Parathyroid adenoma (tissue), 2 donors: ENCODE measurements around the gene LHPP.

Experiments used
- H2AFZ ChIP-seq: fragments of 300-600 bp; sonication (generic); one replicate; pipeline ENCODE4 v1.7.0; 2017; ENCODE audit warnings: antibody characterized with exemption, mild to moderate bottlenecking
- H3K27ac ChIP-seq: fragments of 300-600 bp; sonication (generic); one replicate; pipeline ENCODE4 v1.7.0; 2017
- H3K27me3 ChIP-seq: fragments of 300-600 bp; sonication (generic); one replicate; pipeline ENCODE4 v1.7.0; 2017; ENCODE audit warnings: low read length; ENCODE audit not compliant: control insufficient read depth, insufficient read depth
- H3K36me3 ChIP-seq: fragments of 300-600 bp; sonication (generic); one replicate; pipeline ENCODE4 v1.7.0; 2017; ENCODE audit warnings: low read length; ENCODE audit not compliant: control insufficient read depth, insufficient read depth
- H3K4me1 ChIP-seq: fragments of 300-600 bp; sonication (generic); one replicate; pipeline ENCODE4 v1.7.0; 2017; ENCODE audit warnings: control low read depth
- H3K4me2 ChIP-seq: fragments of 300-600 bp; sonication (generic); one replicate; pipeline ENCODE4 v1.7.0; 2017; ENCODE audit warnings: low read length
- H3K4me3 ChIP-seq: fragments of 300-600 bp; sonication (generic); one replicate; pipeline ENCODE4 v1.7.0; 2017; ENCODE audit warnings: low read depth, low read length
- H3K79me2 ChIP-seq: fragments of 300-600 bp; sonication (generic); one replicate; pipeline ENCODE4 v1.7.0; 2017; ENCODE audit warnings: control low read depth
- H3K9ac ChIP-seq: fragments of 300-600 bp; sonication (generic); one replicate; pipeline ENCODE4 v1.7.0; 2017; ENCODE audit warnings: mild to moderate bottlenecking
- H3K9me3 ChIP-seq: fragments of 300-600 bp; sonication (generic); one replicate; pipeline ENCODE4 v1.7.0; 2017; ENCODE audit warnings: low read length; ENCODE audit not compliant: control insufficient read depth
- CTCF ChIP-seq: fragments of 300-600 bp; sonication (generic); IDR thresholded peaks from one replicate; pipeline ENCODE4 v1.7.0; 2017; ENCODE audit warnings: antibody characterized with exemption, mild to moderate bottlenecking
- donor health status: primary hyperparathyroidism.

LHPP gene

GRCh38 chr10:124592736-124593430 lies 131.3 kb downstream of the LHPP start:
- no peak for TF ChIP-seq CTCF
- H3K27me3 ChIP-seq = no peaks in the 10 kb centered on the region
- no peaks in the 10 kb centered on the region for H3K36me3 ChIP-seq
- peaks cover 12% of the 10 kb centered on the region for H3K4me1 ChIP-seq
- H3K79me2 ChIP-seq = no peaks in the 10 kb centered on the region
- H3K4me3 ChIP-seq = no peak overlapping the region
- H3K27ac ChIP-seq = no peak overlapping the region
- no peak overlapping the region for H2AFZ ChIP-seq
- H3K9me3 ChIP-seq = no peaks in the 10 kb centered on the region
- no peak overlapping the region for H3K9ac ChIP-seq
- H3K4me2 ChIP-seq = no peak overlapping the region

GRCh38 chr10:124593431-124593985 lies 131.9 kb downstream of the LHPP start:
- no peak overlapping the region for H2AFZ ChIP-seq
- H3K9me3 ChIP-seq = no peaks in the 10 kb centered on the region
- TF ChIP-seq CTCF = no peak
- no peak overlapping the region for H3K4me3 ChIP-seq
- H3K4me1 ChIP-seq = peaks cover 10% of the 10 kb centered on the region
- no peak overlapping the region for H3K4me2 ChIP-seq
- H3K36me3 ChIP-seq = no peaks in the 10 kb centered on the region
- H3K79me2 ChIP-seq = no peaks in the 10 kb centered on the region
- H3K27me3 ChIP-seq = no peaks in the 10 kb centered on the region
- no peak overlapping the region for H3K27ac ChIP-seq
- no peak overlapping the region for H3K9ac ChIP-seq

- peaks cover 4% of the 10 kb centered on the region for H3K4me1 ChIP-seq
- H3K9me3 ChIP-seq = no peaks in the 10 kb centered on the region
- no peak for TF ChIP-seq CTCF
- no peak overlapping the region for H3K9ac ChIP-seq
- H3K27ac ChIP-seq = no peak overlapping the region
- no peaks in the 10 kb centered on the region for H3K79me2 ChIP-seq
- H3K4me2 ChIP-seq = no peak overlapping the region
- no peaks in the 10 kb centered on the region for H3K36me3 ChIP-seq
- no peaks in the 10 kb centered on the region for H3K27me3 ChIP-seq
- H2AFZ ChIP-seq = no peak overlapping the region
- H3K4me3 ChIP-seq = no peak overlapping the region
Measured at GRCh38 chr10:124594240-124594639, 132.6 kb downstream of the LHPP start.

DNA sequence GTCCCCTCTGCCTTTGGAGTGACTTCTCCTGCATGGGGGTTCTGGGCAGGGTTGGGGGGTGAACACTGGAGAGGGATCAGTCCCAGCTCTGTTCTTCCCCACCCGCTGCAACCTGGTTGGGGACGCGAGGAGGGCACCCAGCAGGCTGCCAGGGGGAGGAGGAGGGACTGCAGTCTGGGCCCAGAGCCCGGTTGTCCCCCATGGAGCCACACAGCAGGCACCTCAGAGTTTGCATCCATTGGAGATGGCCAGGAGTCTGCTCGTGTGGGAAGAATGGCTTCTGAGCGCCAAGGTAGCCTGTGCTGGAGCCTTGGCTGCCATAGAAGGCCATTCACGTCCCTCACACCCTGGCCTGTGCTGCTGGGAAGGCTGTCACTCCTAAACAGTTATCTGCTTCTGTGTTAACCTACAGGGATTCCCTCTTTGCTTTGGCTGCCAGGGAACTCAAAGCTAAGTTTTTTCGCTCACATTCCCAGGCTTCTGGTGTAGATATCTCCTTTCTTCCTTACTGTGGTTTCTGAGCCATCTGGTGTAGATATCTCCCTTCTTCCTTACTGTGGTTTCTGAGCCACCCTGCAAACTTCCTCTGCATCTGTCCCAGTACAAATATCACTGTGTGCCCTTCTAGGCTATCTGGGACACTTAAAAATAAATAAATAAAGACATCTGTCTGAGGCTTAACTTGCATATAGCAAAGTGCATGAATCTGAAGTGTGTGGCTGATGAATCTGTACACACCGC lies 133.7 kb downstream of the LHPP start:
- no peak for TF ChIP-seq CTCF
- no peak overlapping the region for H3K27ac ChIP-seq

More for the DNA sequence above, 133.7 kb downstream of the LHPP start:
- Histone ChIP-seq H3K9ac (no peak overlapping the region), H3K36me3 (no peaks in the 10 kb centered on the region), H3K4me3 (no peak overlapping the region), H3K9me3 (no peaks in the 10 kb centered on the region), H3K4me1 (no peaks in the 10 kb centered on the region), H3K4me2 (no peak overlapping the region), H2AFZ (no peak overlapping the region), H3K79me2 (no peaks in the 10 kb centered on the region), H3K27me3 (no peaks in the 10 kb centered on the region)
